ENCODE data around the gene XYLT1. TPM values are rescaled to one million over a fixed set of nuclear protein-coding genes. Genes with fewer than 3 reads are reported as not detected.

Gene XYLT1
- total and polyA plus RNA-seq, 2 of the 13 experiments (the other 11 are each of a cell fraction or from before 2014, with no cell fraction given): not detected

DNA sequence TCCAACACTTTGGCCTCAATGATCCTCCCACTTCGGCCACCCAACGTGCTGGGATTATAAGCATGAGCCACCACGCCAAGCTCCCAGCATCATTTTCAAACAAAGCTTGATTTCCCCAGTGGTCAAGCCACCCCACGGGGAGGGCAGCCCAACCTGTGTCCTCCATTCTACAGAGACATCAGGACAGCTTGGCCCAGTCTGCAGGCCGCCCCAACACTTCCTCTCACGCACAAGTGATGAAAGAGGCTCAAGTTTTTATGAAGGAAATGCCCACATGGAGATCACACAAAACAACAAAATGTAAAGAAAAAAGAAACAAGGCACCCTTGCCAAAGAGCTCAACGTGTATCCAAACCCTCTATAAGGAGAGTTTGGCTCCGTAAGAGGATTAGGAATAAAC lies 112.4 kb downstream of the XYLT1 start:
- Histone ChIP-seq H3K4me1 (ENCODE audit: insufficient read depth, low read length) (no peaks in the 10 kb centered on the region), H3K27me3 (ENCODE audit: control insufficient read depth in 1 of 2, insufficient read depth in 2 of 2, low read length in 2 of 2) (peaks cover 2 to 33% of the 10 kb centered on the region in 2 experiments; a peak in 2 of 5 replicates), H3K4me3 (replicated peaks in 1 of 3; ENCODE audit: insufficient read depth in 1 of 3, low read depth in 2 of 3, low read length in 3 of 3) (no peak overlapping the region), H3K4me2 (ENCODE audit: low read depth, low read length) (no peak overlapping the region), H3K9me3 (ENCODE audit: low read length) (no peaks in the 10 kb centered on the region), H2AFZ (ENCODE audit: low read length) (no peak overlapping the region), H4K20me1 (ENCODE audit: insufficient read depth, low read length) (no peaks in the 10 kb centered on the region), H3K27ac (ENCODE audit: extremely low read length, insufficient read depth, low read length) (no peak overlapping the region), H3K79me2 (ENCODE audit: insufficient read depth, low read length) (no peaks in the 10 kb centered on the region), H3K36me3 (replicated peaks in 1 of 2; ENCODE audit: control insufficient read depth in 1 of 2, insufficient read depth in 2 of 2, low read length in 2 of 2) (no peaks in the 10 kb centered on the region), H3K9ac (ENCODE audit: insufficient read depth, low read depth, low read length) (no peak overlapping the region)
- ATAC-seq (no peak), DNase-seq (ENCODE audit: low spot score) (no peak), FAIRE-seq (no peak)
- 2% methylated on average over 8 of the region's 8 CpGs for WGBS (ENCODE audit: low lambda C conversion rate)
- intact Hi-C loops (cut with micrococcal nuclease; ENCODE audit: unreplicated experiment): no loop called here
- in situ Hi-C loops (cut with HindIII; ENCODE audit: extremely low pct_ligation_motif_present, low pct_unique_long_range_greater_than_20kb): no loop called here
- CTCF ChIA-PET (ENCODE audit: low intra/inter-chr PET ratio, low total read pairs): no interaction called here
- POLR2A ChIA-PET: no interaction called here
- no TSS peak for BruUV-seq (replicated peaks)
- no peak for TF ChIP-seq MATR3 (CRISPR knock-in tag; IDR thresholded peaks at IDR 0.05)
- no peak for TF ChIP-seq ZNF143 (CRISPR knock-in tag; IDR thresholded peaks at IDR 0.05)
- no peak for TF ChIP-seq HNF1B (CRISPR knock-in tag; IDR thresholded peaks at IDR 0.05)
- TF ChIP-seq ZNF264 (CRISPR knock-in tag; IDR thresholded peaks at IDR 0.05): no peak
- no peak for TF ChIP-seq CSRNP1 (CRISPR knock-in tag; IDR thresholded peaks at IDR 0.05)
- no peak for TF ChIP-seq MYNN (CRISPR knock-in tag; IDR thresholded peaks at IDR 0.05; ENCODE audit: low read depth)
- TF ChIP-seq CEBPB (IDR thresholded peaks at IDR 0.05; ENCODE audit: borderline replicate concordance, low read depth, low read length): no peak
- TF ChIP-seq ZBTB26 (CRISPR knock-in tag; IDR thresholded peaks at IDR 0.05; ENCODE audit: borderline replicate concordance): no peak
- TF ChIP-seq, protein P1, sequence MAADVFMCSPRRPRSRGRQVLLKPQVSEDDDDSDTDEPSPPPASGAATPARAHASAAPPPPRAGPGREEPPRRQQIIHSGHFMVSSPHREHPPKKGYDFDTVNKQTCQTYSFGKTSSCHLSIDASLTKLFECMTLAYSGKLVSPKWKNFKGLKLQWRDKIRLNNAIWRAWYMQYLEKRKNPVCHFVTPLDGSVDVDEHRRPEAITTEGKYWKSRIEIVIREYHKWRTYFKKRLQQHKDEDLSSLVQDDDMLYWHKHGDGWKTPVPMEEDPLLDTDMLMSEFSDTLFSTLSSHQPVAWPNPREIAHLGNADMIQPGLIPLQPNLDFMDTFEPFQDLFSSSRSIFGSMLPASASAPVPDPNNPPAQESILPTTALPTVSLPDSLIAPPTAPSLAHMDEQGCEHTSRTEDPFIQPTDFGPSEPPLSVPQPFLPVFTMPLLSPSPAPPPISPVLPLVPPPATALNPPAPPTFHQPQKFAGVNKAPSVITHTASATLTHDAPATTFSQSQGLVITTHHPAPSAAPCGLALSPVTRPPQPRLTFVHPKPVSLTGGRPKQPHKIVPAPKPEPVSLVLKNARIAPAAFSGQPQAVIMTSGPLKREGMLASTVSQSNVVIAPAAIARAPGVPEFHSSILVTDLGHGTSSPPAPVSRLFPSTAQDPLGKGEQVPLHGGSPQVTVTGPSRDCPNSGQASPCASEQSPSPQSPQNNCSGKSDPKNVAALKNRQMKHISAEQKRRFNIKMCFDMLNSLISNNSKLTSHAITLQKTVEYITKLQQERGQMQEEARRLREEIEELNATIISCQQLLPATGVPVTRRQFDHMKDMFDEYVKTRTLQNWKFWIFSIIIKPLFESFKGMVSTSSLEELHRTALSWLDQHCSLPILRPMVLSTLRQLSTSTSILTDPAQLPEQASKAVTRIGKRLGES (CRISPR knock-in tag; IDR thresholded peaks at IDR 0.05; ENCODE audit: borderline replicate concordance): no peak
- TF ChIP-seq AGO1 (IDR thresholded peaks at IDR 0.05; ENCODE audit: low read depth, low read length, poor library complexity, severe bottlenecking): no peak
- TF ChIP-seq ZNF891 (CRISPR knock-in tag; IDR thresholded peaks at IDR 0.05): no peak
- TF ChIP-seq POLR2AphosphoS2 (IDR thresholded peaks at IDR 0.05; ENCODE audit: low read depth, low read length): no peak
- no peak for TF ChIP-seq ERF (CRISPR knock-in tag; IDR thresholded peaks at IDR 0.05)
- TF ChIP-seq REPIN1 (CRISPR knock-in tag; IDR thresholded peaks at IDR 0.05; ENCODE audit: borderline replicate concordance, low read depth): no peak
- TF ChIP-seq ZSCAN12 (CRISPR knock-in tag; IDR thresholded peaks at IDR 0.05): no peak
- TF ChIP-seq, protein P2, sequence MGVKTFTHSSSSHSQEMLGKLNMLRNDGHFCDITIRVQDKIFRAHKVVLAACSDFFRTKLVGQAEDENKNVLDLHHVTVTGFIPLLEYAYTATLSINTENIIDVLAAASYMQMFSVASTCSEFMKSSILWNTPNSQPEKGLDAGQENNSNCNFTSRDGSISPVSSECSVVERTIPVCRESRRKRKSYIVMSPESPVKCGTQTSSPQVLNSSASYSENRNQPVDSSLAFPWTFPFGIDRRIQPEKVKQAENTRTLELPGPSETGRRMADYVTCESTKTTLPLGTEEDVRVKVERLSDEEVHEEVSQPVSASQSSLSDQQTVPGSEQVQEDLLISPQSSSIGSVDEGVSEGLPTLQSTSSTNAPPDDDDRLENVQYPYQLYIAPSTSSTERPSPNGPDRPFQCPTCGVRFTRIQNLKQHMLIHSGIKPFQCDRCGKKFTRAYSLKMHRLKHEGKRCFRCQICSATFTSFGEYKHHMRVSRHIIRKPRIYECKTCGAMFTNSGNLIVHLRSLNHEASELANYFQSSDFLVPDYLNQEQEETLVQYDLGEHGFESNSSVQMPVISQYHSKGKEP (CRISPR knock-in tag; IDR thresholded peaks at IDR 0.05): no peak

Measured in HepG2 (cell line).